Stimulated activated CD8-positive, alpha-beta memory T cell treated with anti-CD3 and anti-CD28 coated beads, Interleukin-7, amount 100 ng/mL, for 4 hours (primary cell): Measurements from ENCODE around the gene GLS.
"Not testable (repeated sequence)": the region's sequence is repeated elsewhere in the genome, so short reads cannot be mapped to it uniquely, and the experiment has no call there.

Source experiments
- DNase-seq, 2 donors: peaks; one replicate each; pipeline ENCODE4 v3.0.0-alpha.2; 2020; ENCODE audit warnings: low read depth in 2 of 2

GLS gene

DNA sequence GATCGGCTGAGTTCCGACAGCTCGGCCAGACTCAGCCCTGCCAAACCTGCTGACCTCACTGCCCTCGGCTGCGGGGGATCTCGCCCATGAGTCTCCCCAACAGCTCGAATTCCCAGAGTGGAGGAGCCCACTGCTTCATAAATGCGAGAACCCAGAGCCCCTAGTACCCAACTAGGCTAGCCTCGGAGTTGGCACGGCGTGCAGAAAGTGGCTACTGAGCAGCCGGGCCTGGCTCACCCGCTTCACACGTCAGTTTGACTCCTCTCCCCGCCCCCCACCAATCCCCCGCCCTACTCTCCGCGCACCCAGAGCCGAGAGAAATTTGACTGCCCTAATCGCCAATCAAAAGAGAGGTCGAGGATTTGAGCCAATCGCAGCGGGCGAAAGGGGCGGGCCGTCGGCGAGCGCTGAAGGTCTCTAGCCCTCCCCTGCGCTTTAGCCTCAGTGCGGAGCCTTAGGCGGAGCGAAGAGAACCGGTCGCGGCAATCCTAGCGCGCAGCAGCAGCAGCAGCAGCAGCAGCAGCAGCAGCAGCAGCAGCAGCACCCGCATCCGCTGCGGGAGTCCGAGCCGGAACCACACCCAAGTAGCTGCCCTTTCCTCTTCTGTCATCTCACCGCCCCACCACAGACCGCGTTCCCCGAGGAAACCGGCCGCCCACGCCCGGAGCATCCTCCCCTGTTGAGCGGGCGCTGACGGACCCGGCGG lies at the start of gene GLS:
Gene GLS (plus strand): TSS at position 444 of the 706 bp plus-strand sequence. CDS start 264 bp downstream, outside the sequence.
- peak; percentile 93 to 95 for DNase-seq

DNA sequence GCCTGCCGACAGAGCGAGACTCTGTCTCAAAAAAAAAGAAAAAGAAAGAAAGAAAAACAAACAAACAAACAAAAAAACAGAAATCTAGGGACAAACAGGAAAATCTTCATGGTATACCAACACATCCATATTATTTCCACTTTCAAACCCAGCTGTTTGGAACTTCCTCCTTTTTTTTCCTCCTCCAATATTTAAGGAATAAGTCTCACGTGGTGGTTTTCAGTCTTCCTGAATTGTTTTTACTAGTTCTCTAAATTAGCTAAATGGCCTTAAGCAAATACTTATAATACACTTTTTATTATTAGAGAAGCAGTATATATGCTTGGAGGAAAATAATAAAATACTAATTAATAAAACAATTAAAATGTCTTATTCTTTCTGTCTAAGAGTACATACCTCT lies 48.7 kb upstream of the GLS start:
- no peak for DNase-seq

DNA sequence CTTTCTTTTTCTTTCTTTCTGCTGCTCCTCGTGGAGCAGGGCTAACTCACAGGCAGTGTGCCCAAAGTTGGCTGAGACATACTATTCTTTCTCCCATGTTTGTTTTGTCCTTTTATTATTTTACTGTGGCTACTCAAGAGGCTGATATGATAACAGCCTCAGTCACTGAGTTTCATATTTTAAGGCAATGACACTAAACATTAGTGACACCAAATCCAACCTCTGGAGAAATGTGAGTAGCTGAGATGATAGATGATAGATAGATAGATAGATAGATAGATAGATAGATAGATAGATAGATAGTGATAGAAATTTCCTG lies 45.8 kb upstream of the GLS start:
- no peak for DNase-seq

DNA sequence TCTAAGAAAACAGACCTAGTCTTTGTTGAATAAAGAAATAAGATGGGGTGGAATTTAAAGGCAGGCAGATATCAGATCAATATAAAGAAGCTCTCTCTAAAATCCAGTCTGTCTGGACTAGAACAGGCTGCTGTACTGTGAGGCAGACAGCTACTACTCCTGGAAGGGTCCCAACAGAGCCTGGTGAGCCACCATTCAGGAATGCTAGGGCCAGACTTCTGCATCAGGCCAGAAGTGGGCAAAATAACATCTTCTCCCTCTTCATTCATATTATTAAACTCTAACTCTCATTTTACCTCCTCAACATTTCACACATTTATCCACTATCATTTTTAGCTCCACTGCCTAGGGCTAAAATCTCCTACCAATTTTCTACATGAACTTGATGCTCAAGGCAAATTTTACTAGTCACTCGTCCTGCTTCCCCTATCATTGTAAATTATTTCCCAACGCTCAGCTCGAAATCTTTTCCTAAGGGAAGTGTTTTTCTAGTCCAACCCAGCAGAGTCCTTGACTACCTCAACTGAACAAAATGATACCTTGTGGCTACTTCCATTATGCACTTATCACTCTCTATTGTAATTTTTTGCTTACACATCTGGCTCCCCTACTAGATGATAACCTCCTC lies 45.2 kb upstream of the GLS start:
- DNase-seq: no peak

- DNase-seq: no peak
Measured at GRCh38 chr2:190836767-190837166, 43.9 kb upstream of the GLS start.

DNA sequence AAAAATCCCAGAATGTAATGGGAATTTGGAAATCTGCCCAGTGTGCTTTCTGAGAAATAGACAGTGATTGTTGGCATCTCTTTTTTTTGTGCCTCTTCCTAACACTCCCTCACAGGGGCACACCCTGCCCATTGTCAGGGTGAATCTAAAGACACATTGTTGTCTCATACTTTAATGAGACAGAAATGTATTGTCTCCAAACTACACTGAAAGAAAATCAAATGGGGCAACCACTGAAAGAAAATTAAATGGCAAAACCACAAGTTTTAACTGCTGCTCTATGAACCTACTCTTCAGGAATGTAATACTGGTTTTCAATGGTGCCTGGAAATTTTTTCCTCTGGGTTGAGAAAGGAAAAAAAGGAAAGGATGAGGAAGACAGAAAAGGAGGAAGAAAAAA lies 43.2 kb upstream of the GLS start:
- DNase-seq: no peak

- no peak for DNase-seq
Measured at GRCh38 chr2:190837952-190838361, 42.7 kb upstream of the GLS start.

DNA sequence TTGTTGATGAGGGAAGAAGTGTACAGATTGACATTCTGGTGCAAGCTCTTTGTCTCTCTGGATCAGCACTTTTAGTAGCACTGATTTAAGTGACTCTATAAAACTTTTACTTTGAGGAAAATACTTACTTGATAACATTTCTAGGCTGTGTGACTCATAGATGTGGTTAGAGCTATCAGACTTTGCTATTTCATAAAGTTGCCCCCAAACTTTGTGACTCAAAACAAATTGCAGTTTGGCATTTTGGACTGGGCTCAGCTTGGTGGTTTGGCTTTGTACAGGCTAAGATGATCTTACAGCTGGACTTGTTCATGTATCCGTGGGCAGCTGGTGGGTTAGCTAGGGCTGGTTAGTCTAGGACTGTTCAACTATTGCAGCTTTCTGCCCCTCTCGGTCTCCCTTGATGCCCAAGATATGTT lies 42.1 kb upstream of the GLS start:
- no peak for DNase-seq

GRCh38 chr2:190840569-190841172 lies 40.0 kb upstream of the GLS start:
- DNase-seq: no peak

- DNase-seq: no peak
Measured at GRCh38 chr2:190841707-190842505, 38.7 kb upstream of the GLS start.

- DNase-seq: no peak
Measured at GRCh38 chr2:190842606-190843104, 38.0 kb upstream of the GLS start.

- no peak for DNase-seq
Measured at GRCh38 chr2:190843890-190844699, 36.5 kb upstream of the GLS start.

- no peak for DNase-seq
Measured at GRCh38 chr2:190844700-190845401, 35.8 kb upstream of the GLS start.

DNA sequence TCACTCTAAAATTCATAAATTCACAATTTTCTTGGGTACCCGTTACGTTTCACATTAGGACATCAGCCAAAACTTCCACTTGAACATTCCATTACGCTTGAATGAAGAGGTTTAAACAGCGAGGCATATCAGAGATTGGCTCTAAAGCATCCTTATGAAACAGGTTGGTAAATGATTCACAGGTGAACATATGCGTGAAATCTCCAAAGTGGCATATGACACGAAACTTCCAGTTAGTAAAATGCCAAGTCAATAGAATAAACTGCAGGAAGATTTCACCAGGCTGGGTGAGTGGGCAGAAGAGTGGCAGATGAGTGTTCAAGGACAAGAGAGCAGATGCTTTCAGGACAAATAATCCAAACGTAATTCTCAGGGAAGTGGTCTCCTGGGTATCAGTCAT lies 33.9 kb upstream of the GLS start:
- DNase-seq: no peak

DNA sequence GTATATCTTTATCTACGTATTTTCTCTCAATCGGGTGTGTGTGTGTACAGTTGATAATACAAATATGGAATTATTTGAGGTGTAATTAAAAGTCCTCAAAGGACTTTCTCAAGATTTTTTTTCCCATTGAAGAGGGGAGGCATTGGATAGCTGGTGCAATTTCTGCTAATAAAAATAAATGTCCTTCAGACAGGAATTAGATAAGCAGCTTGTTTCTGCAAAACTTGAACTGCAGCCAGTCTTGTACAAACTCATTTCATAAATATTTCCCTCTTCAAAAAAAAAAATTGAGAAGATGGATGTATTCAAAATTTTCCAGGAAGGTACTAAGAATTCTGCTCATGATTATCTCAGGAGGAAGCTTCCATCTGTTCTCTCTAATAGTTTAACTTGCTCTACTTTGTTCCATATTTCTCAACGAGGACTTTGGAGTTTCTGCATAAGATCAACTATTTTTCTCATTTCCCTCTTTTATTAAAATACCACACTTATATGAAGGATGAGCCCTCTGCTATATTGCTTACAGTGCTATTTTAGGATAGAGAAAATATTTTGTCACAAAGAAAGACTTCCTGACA lies 33.0 kb upstream of the GLS start:
- no peak for DNase-seq

- DNase-seq: no peak
Measured at GRCh38 chr2:190849774-190850173, 30.8 kb upstream of the GLS start.

- DNase-seq: not testable (repeated sequence)
Measured at GRCh38 chr2:190853022-190853421, 27.6 kb upstream of the GLS start.

DNA sequence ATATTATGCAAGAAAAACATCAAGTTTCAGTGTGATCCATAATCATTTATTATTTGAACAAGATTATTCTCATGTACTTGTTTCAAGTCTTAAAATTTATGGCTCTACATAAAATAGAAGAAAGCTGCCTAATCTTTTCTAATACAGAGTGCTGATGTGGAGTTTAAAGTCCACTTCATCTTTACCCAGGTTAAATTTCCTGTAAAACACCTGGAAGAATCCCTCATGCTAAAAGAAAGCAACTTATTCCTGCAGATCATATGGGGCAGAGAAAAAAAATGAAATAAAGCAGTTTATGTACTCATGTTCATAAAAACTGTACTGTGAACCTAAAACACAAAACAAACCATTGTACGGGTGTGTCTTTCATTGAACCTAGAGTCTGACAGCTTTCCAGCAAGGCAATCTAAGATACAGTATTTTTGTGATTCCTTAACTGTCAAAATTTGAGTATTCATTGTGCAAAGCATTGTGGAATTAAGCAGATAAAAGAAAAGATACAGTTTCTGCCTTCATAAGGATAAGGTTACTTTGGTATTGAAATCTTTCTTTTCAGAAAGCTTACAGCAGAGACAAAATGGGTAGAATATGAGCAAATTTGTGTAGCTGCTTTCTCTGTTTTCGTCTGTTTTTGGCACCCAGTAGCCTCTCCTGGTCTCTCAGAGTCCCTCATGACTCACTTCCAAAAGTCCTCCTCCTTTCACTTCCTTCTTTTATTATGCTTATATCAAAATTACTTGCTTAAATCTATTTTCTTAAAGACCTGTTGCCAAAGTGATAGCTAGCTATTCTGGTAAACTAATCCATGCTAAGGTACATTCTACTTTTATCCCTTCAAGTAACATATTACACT lies 26.9 kb upstream of the GLS start:
- DNase-seq: no peak

DNA sequence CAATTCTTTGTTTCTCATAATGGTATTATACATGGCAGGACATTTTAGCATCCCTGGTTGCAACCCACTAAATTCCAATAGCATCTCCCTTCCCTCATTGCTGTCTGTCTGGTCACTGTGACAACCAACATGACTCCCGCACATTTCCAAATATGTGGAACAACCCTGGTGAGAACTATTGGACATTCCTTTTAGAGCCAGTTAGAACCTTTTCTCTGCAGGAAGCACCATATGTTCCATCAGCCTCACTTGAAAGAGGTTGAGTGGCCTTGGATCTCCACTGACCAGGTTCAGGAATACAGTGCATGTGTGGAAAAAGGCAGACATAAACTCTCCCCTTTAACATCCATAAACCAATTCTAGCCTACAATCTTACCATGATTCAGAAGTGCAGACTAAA lies 25.9 kb upstream of the GLS start:
- no peak for DNase-seq

DNA sequence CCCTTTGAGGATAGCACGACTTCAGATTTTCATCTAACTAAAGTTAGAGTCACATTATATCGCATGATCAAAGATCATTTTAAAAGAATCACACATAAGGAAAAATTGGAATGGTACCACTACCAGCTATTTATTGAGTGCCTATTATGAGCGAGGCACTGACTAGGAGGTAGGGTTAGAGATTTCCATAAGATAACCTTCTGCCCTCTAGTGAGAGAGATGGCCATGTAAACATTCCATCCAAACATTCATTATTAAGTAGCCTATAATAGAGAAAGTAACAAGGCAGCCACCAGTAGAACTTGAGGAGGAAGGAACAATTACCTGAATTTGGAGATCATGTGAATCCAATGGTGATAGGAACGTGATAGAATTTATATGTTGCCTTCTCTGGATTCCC lies 25.4 kb upstream of the GLS start:
- DNase-seq: no peak
